GM18499 (cell line): ENCODE measurements around the gene EPHB6.

Experiments used
- ATAC-seq: cut with Tn5 transposase; IDR thresholded peaks from one replicate; pipeline ENCODE4 v1.9.1; 2021; ENCODE audit warnings: moderate number of reproducible peaks; ENCODE audit not compliant: insufficient read depth, unreplicated experiment

EPHB6 gene

GRCh38 chr7:142916508-142916907 lies 61.6 kb downstream of the EPHB6 start:
- ATAC-seq = no peak

GRCh38 chr7:142917447-142917846 lies 62.6 kb downstream of the EPHB6 start:
- ATAC-seq = no peak

- no peak for ATAC-seq
Measured at GRCh38 chr7:142918901-142919300, 64.0 kb downstream of the EPHB6 start.

GRCh38 chr7:142919656-142920055 lies 64.8 kb downstream of the EPHB6 start:
- no peak for ATAC-seq
